ENCODE data around the gene GPBP1L1. TPM values are rescaled to one million over a fixed set of nuclear protein-coding genes. Genes with fewer than 3 reads are reported as not detected.
"Not testable (repeated sequence)": the region's sequence is repeated elsewhere in the genome, so short reads cannot be mapped to it uniquely, and the experiment has no call there.

GPBP1L1 gene
- polyA plus RNA-seq, 3 donors: 110 to 117 (median 115) TPM

DNA sequence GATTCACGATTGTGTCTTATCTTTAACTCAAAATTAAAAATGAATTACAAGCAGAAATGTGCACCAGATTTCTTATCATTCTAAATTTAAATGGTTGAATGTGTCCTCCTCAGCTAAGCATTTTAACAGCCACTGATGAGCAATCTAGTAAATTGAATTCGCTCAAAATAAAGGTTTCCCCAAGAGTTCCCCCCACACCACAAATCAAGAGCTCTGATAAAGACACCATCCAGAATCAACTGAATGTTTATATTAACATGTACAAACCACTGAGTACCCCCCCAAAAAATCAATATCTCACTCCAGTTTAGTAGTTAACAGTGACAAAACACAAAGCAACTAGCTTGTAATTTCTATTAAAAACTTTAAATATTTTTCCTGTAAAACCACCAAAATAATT is 1.9 kb downstream of the GPBP1L1 start:
- DNase-seq (ENCODE audit: low read depth in 3 of 3, low spot score in 2 of 3): no peak

DNA sequence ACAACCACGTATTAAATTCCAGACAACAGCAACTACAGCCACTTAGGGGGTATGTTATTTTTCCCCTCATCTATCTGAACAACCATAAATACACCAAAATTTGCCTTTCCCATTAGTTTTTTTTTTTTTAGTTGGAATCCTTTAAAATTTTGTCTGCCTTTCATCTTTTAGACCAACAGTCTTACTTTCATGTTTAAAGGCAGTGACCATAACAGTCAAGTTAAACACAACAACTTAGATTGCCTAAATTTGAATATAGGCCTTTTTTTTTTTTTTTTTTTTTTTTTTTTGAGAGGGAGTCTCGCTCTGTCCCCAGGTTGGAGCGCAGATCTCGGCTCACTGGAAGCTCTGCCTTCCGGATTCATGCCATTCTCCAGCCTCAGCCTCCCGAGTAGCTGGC is 3.4 kb downstream of the GPBP1L1 start:
- DNase-seq (ENCODE audit: low read depth in 3 of 3, low spot score in 2 of 3): no peak

GRCh38 chr1:45679123-45679522 is 7.2 kb downstream of the GPBP1L1 start:
- no peak for DNase-seq (ENCODE audit: low read depth in 3 of 3, low spot score in 2 of 3)

DNA sequence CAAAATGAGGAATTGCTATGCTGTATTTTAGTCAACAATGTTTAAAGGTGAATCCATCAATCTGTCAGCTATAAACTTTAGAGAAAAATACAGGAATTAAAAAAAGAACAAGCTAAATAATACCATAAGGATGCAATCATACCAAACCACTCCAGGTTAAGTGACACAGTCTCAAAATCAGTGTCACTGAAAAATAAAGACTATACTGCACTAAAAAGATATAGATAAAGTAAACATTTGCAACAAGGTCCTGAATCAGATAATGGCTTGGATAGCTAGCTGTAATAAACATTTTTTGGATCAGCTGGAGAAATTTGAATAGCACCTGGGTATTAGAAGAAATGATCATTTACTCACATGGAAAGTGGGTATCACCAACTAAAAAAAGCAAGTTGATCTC is 7.8 kb downstream of the GPBP1L1 start:
- DNase-seq (ENCODE audit: low read depth in 3 of 3, low spot score in 2 of 3): no peak

DNA sequence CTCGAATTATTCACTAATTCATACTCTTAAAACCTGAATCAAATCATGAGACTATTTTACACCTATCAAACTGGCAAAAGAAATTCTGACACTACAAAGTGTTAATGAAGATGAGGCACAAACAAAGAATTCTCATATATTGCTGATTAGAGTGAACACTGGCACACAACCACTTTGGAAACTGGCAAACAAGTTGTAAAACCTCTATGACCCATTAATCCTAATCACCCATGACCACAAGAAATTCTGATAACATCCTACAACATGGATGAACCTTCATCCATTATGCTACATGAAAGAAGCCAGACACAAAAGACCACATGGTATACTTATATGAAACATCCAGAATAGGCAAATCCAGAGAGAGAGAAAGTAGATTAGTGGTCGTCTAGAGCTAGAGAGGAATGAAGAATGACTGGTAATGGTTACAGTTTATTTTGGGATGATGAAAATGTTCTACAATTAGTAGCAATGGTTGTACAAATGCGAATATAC is 8.5 kb downstream of the GPBP1L1 start:
- DNase-seq (ENCODE audit: low read depth in 3 of 3, low spot score in 2 of 3): no peak

DNA sequence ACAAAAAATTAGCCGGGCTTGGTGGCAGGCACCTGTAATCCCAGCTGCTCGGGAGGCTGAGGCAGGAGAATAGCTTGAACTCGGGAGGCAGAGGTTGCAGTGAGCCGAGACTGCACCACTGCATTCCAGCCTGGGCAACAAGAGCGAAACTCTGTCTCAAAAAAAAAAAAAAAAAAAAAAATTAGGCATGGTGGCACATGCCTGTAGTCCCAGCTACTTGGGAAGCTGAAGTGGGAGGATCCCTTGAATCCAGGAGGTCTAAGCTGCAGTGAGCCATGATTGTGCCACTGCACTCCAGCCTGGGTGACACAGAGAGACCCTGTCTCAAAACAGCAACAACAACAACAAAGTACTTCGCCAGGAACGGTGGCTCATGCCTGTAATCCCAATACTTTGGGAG is 9.8 kb downstream of the GPBP1L1 start:
- not testable (repeated sequence) for DNase-seq (ENCODE audit: low read depth in 3 of 3, low spot score in 2 of 3)

GRCh38 chr1:45674478-45674877 is 11.9 kb downstream of the GPBP1L1 start:
- no peak for DNase-seq (ENCODE audit: low read depth in 3 of 3, low spot score in 2 of 3)

GRCh38 chr1:45673956-45674355 is 12.4 kb downstream of the GPBP1L1 start:
- no peak for DNase-seq (ENCODE audit: low read depth in 3 of 3, low spot score in 2 of 3)

GRCh38 chr1:45669859-45670655 is 16.3 kb downstream of the GPBP1L1 start:
- DNase-seq (ENCODE audit: low read depth in 3 of 3, low spot score in 2 of 3): no peak

DNA sequence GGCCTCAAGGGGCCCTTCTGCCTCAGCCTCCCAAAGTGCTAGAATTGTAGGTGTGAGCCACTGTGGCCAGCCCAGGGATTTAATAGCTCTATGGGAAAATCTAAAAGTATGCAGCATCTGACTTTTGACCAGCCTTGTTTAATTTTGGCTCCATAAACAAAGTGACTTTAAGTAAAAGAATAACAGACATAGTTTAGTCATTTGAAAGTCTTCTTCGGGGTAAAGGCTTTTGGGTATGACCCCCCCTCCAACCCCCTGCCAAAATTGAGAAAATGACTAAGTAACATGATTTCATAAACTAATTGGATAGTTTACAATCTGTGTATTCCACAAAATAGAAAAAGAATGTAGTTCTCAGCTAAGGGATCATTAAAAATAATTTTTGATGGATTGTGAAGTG is 17.0 kb downstream of the GPBP1L1 start:
- no peak for DNase-seq (ENCODE audit: low read depth in 3 of 3, low spot score in 2 of 3)

- no peak for DNase-seq (ENCODE audit: low read depth in 3 of 3, low spot score in 2 of 3)
These were observed 17.8 kb downstream of the GPBP1L1 start for GRCh38 chr1:45668526-45668925.

- no peak for DNase-seq (ENCODE audit: low read depth in 3 of 3, low spot score in 2 of 3)
These were observed 18.8 kb downstream of the GPBP1L1 start for GRCh38 chr1:45667321-45668111.

- DNase-seq (ENCODE audit: low read depth in 3 of 3, low spot score in 2 of 3): no peak
These were observed 19.5 kb downstream of the GPBP1L1 start for GRCh38 chr1:45666836-45667235.

GRCh38 chr1:45660336-45660735 is 26.0 kb downstream of the GPBP1L1 start:
- DNase-seq (ENCODE audit: low read depth in 3 of 3, low spot score in 2 of 3): no peak

DNA sequence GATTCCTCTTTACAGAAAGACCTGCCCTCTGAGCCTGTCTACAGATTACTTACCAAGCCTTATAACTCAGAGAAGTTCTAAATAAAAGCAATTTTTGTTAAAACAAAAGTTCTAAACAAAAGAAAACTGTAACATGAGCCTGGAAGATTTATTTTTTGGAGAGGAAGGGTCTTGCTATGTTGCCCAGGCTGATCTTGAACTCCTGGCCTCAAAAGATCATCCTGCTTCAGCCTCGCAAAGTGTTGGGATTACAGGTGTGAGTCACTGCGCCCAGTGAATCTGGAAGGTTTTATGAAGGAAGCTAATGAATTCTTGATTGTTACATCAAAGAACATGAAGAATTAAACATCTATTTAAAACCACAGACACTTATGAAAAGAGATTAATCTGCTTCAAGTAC is 27.1 kb downstream of the GPBP1L1 start:
- no peak for DNase-seq (ENCODE audit: low read depth in 3 of 3, low spot score in 2 of 3)

DNA sequence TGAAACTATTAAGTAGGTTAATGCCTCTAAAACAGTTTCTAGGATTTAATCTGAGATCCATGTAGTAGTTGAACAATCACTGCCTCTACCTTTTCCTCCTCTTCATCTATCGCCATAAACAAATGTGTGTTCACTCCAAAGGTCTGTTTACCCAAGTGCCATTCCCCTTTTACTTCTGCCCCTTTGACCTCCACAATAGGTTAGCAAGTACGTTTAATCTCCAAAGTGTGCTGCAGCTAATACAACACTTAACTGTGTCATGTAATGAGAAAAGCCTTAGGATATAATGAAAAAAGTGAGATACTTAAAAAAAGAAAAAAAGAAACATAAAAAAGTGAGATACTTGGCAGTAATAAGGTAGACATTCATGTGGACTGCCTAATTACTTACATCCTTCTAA is 28.2 kb downstream of the GPBP1L1 start:
- no peak for DNase-seq (ENCODE audit: low read depth in 3 of 3, low spot score in 2 of 3)

DNA sequence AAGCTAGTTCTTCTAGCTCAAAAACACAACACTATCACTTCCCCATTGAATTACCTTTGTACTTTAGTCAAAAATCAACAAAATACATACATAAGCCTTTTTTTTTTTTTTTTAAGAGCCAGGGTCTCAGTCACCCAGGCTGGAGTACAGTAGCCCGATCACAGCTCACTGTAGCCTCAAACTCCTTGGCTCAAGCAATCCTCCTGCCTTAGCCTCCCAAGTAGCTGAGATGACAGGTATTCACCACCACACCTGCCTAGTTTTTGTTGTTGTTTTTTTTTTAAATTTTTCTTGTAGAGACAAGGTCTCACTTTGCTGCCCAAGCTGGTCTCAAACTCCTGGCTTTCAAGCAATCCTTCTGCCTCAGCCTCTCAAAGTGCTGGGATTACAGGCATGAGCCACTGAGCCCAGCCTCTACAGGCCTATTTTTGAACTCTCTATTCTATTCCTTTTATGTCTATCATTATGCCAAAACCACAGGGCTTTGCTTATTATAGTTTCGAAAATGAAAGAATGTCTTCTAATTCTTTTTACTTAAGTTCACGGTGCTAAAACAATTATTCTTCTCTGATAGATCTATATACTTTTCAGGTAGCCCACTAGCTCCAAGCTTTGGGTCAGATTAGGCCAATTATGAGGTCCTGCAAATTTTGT is 29.6 kb downstream of the GPBP1L1 start:
- no peak for DNase-seq (ENCODE audit: low read depth in 3 of 3, low spot score in 2 of 3)

DNA sequence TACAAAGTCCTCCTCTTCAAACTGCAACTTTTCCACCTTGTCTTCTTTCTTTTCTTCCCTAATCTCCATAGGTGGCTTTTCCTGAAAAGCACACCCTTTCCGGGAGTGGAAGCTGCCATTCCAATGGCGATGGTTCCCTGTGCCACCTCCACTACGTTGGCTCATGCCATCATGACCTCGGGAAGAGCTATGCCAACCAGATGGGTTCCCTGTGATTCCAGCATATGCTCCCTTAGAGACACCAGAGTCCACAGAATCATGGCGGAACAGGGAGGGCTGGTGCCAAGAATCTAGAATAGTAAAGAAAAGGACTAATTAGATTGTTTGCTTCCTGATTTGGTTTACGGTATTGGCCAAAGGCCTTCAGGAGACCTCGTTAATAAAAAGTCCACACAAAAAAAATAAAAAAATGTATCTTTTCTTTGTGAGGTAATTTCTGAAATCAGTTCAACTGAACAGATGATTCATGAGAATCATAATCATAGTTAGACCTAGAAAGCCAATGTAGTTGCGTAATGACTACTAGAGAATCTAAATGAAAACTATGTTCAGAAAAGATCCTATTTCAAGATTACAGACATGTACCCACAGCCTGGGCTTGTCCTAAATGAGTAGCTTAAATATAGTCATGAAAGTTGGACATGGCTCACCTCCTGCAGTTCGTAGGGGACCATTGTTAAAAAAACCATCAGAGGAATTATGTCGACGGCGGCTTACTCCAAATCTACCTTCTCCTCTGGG is 31.6 kb downstream of the GPBP1L1 start:
- DNase-seq (ENCODE audit: low read depth in 3 of 3, low spot score in 2 of 3): no peak

GRCh38 chr1:45647248-45648021 is 38.9 kb downstream of the GPBP1L1 start:
- DNase-seq (ENCODE audit: low read depth in 3 of 3, low spot score in 2 of 3): no peak

DNA sequence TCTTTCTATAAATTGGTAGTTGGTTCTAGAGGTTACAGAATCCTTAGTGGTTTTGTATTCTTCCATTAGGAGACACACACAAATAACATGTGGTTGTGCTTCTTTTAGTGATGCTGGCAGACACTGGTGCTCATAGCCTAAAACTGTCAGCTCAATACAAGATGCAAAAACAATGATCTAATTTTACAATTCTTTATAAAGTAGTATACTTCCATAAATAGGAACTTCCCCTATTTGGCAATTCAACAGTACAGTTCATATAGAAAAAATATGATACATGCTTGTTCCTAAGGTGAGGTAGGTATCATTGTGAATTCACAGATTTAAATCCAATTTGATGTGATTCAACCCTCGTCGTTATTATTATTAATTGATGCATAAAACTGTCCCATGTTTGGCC is 41.7 kb downstream of the GPBP1L1 start:
- DNase-seq (ENCODE audit: low read depth in 3 of 3, low spot score in 2 of 3): no peak
